K562 (cell line): ENCODE measurements around the gene DOCK1. TPM values are rescaled to one million over a fixed set of nuclear protein-coding genes. Genes with fewer than 3 reads are reported as not detected.

ENCODE experiments used
- ATAC-seq: fragments of 200-7000 bp; cut with Tn5 transposase; 3 replicates; pipeline ENCODE4 v1.9.1; 2020; ENCODE audit warnings: moderate library complexity
- BruUV-seq: library from RNA; stranded (reverse); fragments of 400-500 nt; replicated peaks from 2 replicates; lab custom pipeline; 2021; lab: Mats Ljungman, UMichigan
- CTCF ChIA-PET: fragments of 300-600 bp; formaldehyde crosslinking; extraction: SDS; loops from one replicate; lab custom pipeline; 2021; ENCODE audit warnings: low intra/inter-chr PET ratio; lab: Yijun Ruan, JAX
- POLR2A ChIA-PET: fragments of 300-600, 350-650 bp; sonication (Branson Sonifier 250); formaldehyde crosslinking; extraction: SDS; loops from one replicate; lab custom pipeline; 2021; ENCODE audit warnings: antibody characterized with exemption, inconsistent platforms; lab: Yijun Ruan, JAX
- DNase-seq, 4 experiments: peaks; one replicate each; pipeline versions ENCODE4 v3.0.0 to v3.0.0-alpha.2; 2011 to 2018; ENCODE audit warnings: low spot score in 3 of 4, mixed read lengths in 3 of 4; ENCODE audit errors: extremely low read depth in 1 of 4
- FAIRE-seq: peaks from 2 replicates; lab custom pipeline; 2011; peaks lifted over from hg19 to GRCh38; lab: Jason Lieb, UNC
- H2AFZ ChIP-seq: 2 replicates; pipeline ENCODE4 v1.6.0; 2011; ENCODE audit warnings: low read depth, low read length, control low read depth, inconsistent platforms
- H3K27ac ChIP-seq: fragments of 200-600 bp; 3 replicates; pipeline ENCODE4 v1.8.0; 2011; ENCODE audit warnings: low read depth, mild to moderate bottlenecking, control low read depth, inconsistent platforms, low read length, moderate library complexity, mixed read lengths; ENCODE audit errors: extremely low read depth
- H3K27me3 ChIP-seq, 2 experiments: fragments of 300-600 bp in 1 of 2; 2 replicates in 1 of 2; 3 replicates in 1 of 2; pipeline versions ENCODE4 v1.6.0 to v1.8.0; 2011; ENCODE audit warnings: inconsistent platforms in 2 of 2, low read length in 2 of 2, mild to moderate bottlenecking in 1 of 2, mixed read lengths in 1 of 2, moderate library complexity in 1 of 2; ENCODE audit not compliant: control insufficient read depth in 2 of 2, insufficient read depth in 2 of 2
- H3K36me3 ChIP-seq: fragments of 300-600 bp; 3 replicates; pipeline ENCODE4 v1.8.0; 2011; ENCODE audit warnings: mild to moderate bottlenecking, low read length, inconsistent platforms; ENCODE audit not compliant: control insufficient read depth, insufficient read depth
- H3K4me1 ChIP-seq, 2 experiments: fragments of 200-600 bp in 1 of 2; replicated peaks in 1 of 2; 2 replicates in 1 of 2; 3 replicates in 1 of 2; pipeline versions ENCODE4 v1.5.1 to v1.8.0; 2011; ENCODE audit warnings: inconsistent platforms in 2 of 2, low read length in 2 of 2, mild to moderate bottlenecking in 1 of 2, mixed read lengths in 1 of 2, moderate library complexity in 1 of 2; ENCODE audit not compliant: control insufficient read depth in 2 of 2, insufficient read depth in 2 of 2
- H3K4me2 ChIP-seq: 2 replicates; pipeline ENCODE4 v1.6.1; 2011; ENCODE audit warnings: low read length, control low read depth, inconsistent platforms, mixed read lengths; ENCODE audit not compliant: insufficient read depth
- H3K4me3 ChIP-seq: fragments of 200-600 bp; sonication (generic), shearing (Covaris generic); 2 replicates; pipeline ENCODE4 v1.5.1; 2016; ENCODE audit warnings: control low read depth, inconsistent platforms
- H3K79me2 ChIP-seq: fragments of 200-600 bp; 3 replicates; pipeline ENCODE4 v1.8.0; 2011; ENCODE audit warnings: low read length, inconsistent platforms; ENCODE audit not compliant: control insufficient read depth, insufficient read depth
- H3K9ac ChIP-seq, 2 experiments: 2 replicates each; pipeline versions ENCODE4 v1.6.0 to v1.6.1; 2011; ENCODE audit warnings: low read depth in 2 of 2, low read length in 2 of 2, control low read depth in 1 of 2, inconsistent platforms in 1 of 2, mild to moderate bottlenecking in 1 of 2, mixed read lengths in 1 of 2; ENCODE audit not compliant: insufficient read depth in 1 of 2
- H3K9me1 ChIP-seq: one replicate; pipeline ENCODE4 v1.6.0; 2011; ENCODE audit warnings: inconsistent platforms, mild to moderate bottlenecking, low read length, moderate library complexity; ENCODE audit not compliant: control insufficient read depth, insufficient read depth
- H3K9me3 ChIP-seq: replicated peaks from 2 replicates; pipeline ENCODE4 v1.5.1; 2011; ENCODE audit warnings: low read depth, low read length, inconsistent platforms; ENCODE audit not compliant: control insufficient read depth, insufficient read depth
- H4K20me1 ChIP-seq: replicated peaks from 2 replicates; pipeline ENCODE4 v1.6.1; 2011; ENCODE audit warnings: low read length, inconsistent platforms, mixed read lengths; ENCODE audit not compliant: control insufficient read depth, insufficient read depth
- FOXA3 ChIP-seq, 2 experiments: fragments of 450-650 bp in 1 of 2; sonication (generic) in 1 of 2; formaldehyde crosslinking; IDR thresholded peaks in 1 of 2; conservative IDR thresholded peaks in 1 of 2; 2 replicates each; pipeline versions ENCODE4 v1.4.0 to v1.8.0; 2020 to 2022; ENCODE audit warnings: mild to moderate bottlenecking in 2 of 2, missing genetic modification reagents in 1 of 2
- KDM2B ChIP-seq: fragments of 250-450 bp; sonication (Bioruptor Pico); IDR thresholded peaks from 2 replicates; pipeline ENCODE4 v1.8.0; 2021; ENCODE audit warnings: mild to moderate bottlenecking, moderate library complexity
- POLR2A ChIP-seq: fragments of 450-650 bp; conservative IDR thresholded peaks from 2 replicates; pipeline ENCODE4 v1.6.1; 2016
- RBM22 ChIP-seq: fragments of 200-400 bp; formaldehyde crosslinking; IDR thresholded peaks from 2 replicates; pipeline ENCODE4 v1.6.1; 2018; ENCODE audit warnings: low read length, low read depth; ENCODE audit not compliant: poor library complexity, severe bottlenecking
- SRSF1 ChIP-seq: fragments of 200-400 bp; formaldehyde crosslinking; IDR thresholded peaks from 2 replicates; pipeline ENCODE4 v1.6.1; 2017; ENCODE audit warnings: mild to moderate bottlenecking, low read depth, low read length, moderate library complexity
- ZNF695 ChIP-seq: fragments of 450-650 bp; formaldehyde crosslinking; IDR thresholded peaks from 2 replicates; pipeline ENCODE4 v1.4.0; 2020; ENCODE audit warnings: mild to moderate bottlenecking, moderate library complexity
- WGBS: fragments of 100-300 bp; shearing (Covaris generic); methylation state at CpG from one replicate; pipeline ENCODE4 v1.1.6; 2016; ENCODE audit warnings: low coverage, mixed read lengths; ENCODE audit not compliant: insufficient coverage; ENCODE audit errors: missing lambda C conversion rate; 5-methylcytosine and 5-hydroxymethylcytosine counted together
- in situ Hi-C: fragments of 300-500 bp; cut with MboI; formaldehyde crosslinking; loops from 4 replicates; pipeline ENCODE4 v1.15.0; 2018; ENCODE audit warnings: inconsistent platforms, mixed read lengths
- intact Hi-C: fragments of 100-400 bp; cut with micrococcal nuclease; formaldehyde crosslinking; loops from 2 replicates; pipeline ENCODE4 v1.14.2; 2022
- polyA plus RNA-seq, 8 experiments: library from polyadenylated mRNA; depleted of rRNA in 4 of 8; stranded (reverse) in 5 of 8; unstranded in 3 of 8; fragments of >200 nt; fragmentation: Nextera tagmentation in 2 of 8; fragmentation: Illumina TruSeq in 1 of 8; extraction: Ambion mirVana in 2 of 8; extraction: Trizol in 1 of 8; gene quantifications; 2 replicates each; pipeline versions ENCODE4 v1.2.1 to v1.2.3, GENCODE V29; 2011 to 2014; ENCODE audit warnings: inconsistent platforms in 1 of 8, missing spikeins in 1 of 8
- total RNA-seq, 7 experiments: library from RNA; depleted of rRNA in 6 of 7; stranded (reverse); fragments of >200 nt in 6 of 7; fragmentation: Illumina TruSeq in 2 of 7; extraction: Trizol in 2 of 7; gene quantifications; 2 replicates each; pipeline versions ENCODE4 v1.2.1 to v1.2.3, GENCODE V29; 2011 to 2021; ENCODE audit warnings: low replicate concordance in 1 of 7
- TF ChIP-seq, protein P1 (sequence below): IDR thresholded peaks from 2 replicates; pipeline ENCODE4 v1.6.1; 2016; ENCODE audit warnings: missing genetic modification characterization, missing compliant biosample characterization
- TF ChIP-seq, protein P2 (sequence below), 3 experiments: IDR thresholded peaks in 2 of 3; conservative IDR thresholded peaks in 1 of 3; 2 replicates each; pipeline ENCODE4 v1.5.1; 2011 to 2012; ENCODE audit warnings: low read length in 3 of 3, mild to moderate bottlenecking in 3 of 3, control low read depth in 2 of 3, improper control_type of control experiment in 1 of 3, inconsistent platforms in 1 of 3, low read depth in 1 of 3, mixed read lengths in 1 of 3, moderate library complexity in 1 of 3; ENCODE audit not compliant: insufficient read depth in 2 of 3
- TF ChIP-seq, protein P3 (sequence below): fragments of 250-450 bp; sonication (Bioruptor Pico); IDR thresholded peaks from 2 replicates; pipeline ENCODE4 v1.5.0; 2022; ENCODE audit warnings: mild to moderate bottlenecking

Gene DOCK1
- total and polyA plus RNA-seq, 9 of the 15 experiments (the other 6 are each of a cell fraction or from before 2014, with no cell fraction given): 0.31 TPM; not detected in 8

GRCh38 chr10:127354992-127355391 lies 449.8 kb downstream of the DOCK1 start:
- CTCF ChIA-PET: no interaction called here
- intact Hi-C loops: no loop called here
- no peak for TF ChIP-seq ZNF695 (CRISPR knock-in tag)
- no peak for TF ChIP-seq KDM2B (CRISPR knock-in tag)
- TF ChIP-seq RBM22: no peak
- no peak for TF ChIP-seq SRSF1
- TF ChIP-seq FOXA3 (CRISPR knock-in tag; conservative IDR thresholded peaks at IDR 0.05 in 1 of 2, IDR thresholded peaks at IDR 0.05 in 1 of 2): no peak
- TF ChIP-seq POLR2A: no peak
- TF ChIP-seq, protein P1, sequence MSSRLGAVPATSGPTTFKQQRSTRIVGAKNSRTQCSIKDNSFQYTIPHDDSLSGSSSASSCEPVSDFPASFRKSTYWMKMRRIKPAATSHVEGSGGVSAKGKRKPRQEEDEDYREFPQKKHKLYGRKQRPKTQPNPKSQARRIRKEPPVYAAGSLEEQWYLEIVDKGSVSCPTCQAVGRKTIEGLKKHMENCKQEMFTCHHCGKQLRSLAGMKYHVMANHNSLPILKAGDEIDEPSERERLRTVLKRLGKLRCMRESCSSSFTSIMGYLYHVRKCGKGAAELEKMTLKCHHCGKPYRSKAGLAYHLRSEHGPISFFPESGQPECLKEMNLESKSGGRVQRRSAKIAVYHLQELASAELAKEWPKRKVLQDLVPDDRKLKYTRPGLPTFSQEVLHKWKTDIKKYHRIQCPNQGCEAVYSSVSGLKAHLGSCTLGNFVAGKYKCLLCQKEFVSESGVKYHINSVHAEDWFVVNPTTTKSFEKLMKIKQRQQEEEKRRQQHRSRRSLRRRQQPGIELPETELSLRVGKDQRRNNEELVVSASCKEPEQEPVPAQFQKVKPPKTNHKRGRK (tag): no peak
- TF ChIP-seq, protein P2, sequence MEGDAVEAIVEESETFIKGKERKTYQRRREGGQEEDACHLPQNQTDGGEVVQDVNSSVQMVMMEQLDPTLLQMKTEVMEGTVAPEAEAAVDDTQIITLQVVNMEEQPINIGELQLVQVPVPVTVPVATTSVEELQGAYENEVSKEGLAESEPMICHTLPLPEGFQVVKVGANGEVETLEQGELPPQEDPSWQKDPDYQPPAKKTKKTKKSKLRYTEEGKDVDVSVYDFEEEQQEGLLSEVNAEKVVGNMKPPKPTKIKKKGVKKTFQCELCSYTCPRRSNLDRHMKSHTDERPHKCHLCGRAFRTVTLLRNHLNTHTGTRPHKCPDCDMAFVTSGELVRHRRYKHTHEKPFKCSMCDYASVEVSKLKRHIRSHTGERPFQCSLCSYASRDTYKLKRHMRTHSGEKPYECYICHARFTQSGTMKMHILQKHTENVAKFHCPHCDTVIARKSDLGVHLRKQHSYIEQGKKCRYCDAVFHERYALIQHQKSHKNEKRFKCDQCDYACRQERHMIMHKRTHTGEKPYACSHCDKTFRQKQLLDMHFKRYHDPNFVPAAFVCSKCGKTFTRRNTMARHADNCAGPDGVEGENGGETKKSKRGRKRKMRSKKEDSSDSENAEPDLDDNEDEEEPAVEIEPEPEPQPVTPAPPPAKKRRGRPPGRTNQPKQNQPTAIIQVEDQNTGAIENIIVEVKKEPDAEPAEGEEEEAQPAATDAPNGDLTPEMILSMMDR (IDR thresholded peaks at IDR 0.05 in 2 of 3, conservative IDR thresholded peaks at IDR 0.05 in 1 of 3; ENCODE audit: insufficient read depth in 2 of 3, low read depth in 1 of 3, low read length in 3 of 3): peak in 1 of 3 experiments; percentile 15; a peak in 1 of 6 replicates
- TF ChIP-seq, protein P3, sequence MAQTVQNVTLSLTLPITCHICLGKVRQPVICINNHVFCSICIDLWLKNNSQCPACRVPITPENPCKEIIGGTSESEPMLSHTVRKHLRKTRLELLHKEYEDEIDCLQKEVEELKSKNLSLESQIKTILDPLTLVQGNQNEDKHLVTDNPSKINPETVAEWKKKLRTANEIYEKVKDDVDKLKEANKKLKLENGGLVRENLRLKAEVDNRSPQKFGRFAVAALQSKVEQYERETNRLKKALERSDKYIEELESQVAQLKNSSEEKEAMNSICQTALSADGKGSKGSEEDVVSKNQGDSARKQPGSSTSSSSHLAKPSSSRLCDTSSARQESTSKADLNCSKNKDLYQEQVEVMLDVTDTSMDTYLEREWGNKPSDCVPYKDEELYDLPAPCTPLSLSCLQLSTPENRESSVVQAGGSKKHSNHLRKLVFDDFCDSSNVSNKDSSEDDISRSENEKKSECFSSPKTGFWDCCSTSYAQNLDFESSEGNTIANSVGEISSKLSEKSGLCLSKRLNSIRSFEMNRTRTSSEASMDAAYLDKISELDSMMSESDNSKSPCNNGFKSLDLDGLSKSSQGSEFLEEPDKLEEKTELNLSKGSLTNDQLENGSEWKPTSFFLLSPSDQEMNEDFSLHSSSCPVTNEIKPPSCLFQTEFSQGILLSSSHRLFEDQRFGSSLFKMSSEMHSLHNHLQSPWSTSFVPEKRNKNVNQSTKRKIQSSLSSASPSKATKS (CRISPR knock-in tag): no peak
- TF ChIP-seq, all 486 proteins: peak for 1
- ATAC-seq (no peak), FAIRE-seq (no peak), DNase-seq (peak in 1 of 4 experiments; percentile 7)
- Histone ChIP-seq H3K9ac (no peak overlapping the region), H3K9me3 (no peaks in the 10 kb centered on the region), H3K4me1 (no peaks in the 10 kb centered on the region), H3K36me3 (no peaks in the 10 kb centered on the region), H3K79me2 (no peaks in the 10 kb centered on the region), H3K9me1 (no peaks in the 10 kb centered on the region), H3K27ac (no peak overlapping the region), H3K4me3 (no peak overlapping the region), H2AFZ (no peak overlapping the region), H4K20me1 (no peaks in the 10 kb centered on the region), H3K4me2 (no peak overlapping the region), H3K27me3 (no peaks in the 10 kb centered on the region)
- in situ Hi-C loops: no loop called here
- POLR2A ChIA-PET: no interaction called here
- WGBS: no CpG with 5 or more reads among the region's 1 CpG
- BruUV-seq: no TSS peak
